Stimulated activated CD8-positive, alpha-beta memory T cell treated with anti-CD3 and anti-CD28 coated beads, Interleukin-2, amount 100 ng/mL, for 1 hour (primary cell): ENCODE data around the gene ZNF581.

ENCODE experiments used
- DNase-seq, 2 donors: peaks; one replicate each; pipeline ENCODE4 v3.0.0-alpha.2; 2020; ENCODE audit warnings: low read depth in 2 of 2

The ZNF581 gene

GRCh38 chr19:55626350-55626749 lies 17.1 kb upstream of the ZNF581 start:
- DNase-seq: no peak

- DNase-seq: peak; percentile 67 to 80
These were observed 11.0 kb upstream of the ZNF581 start for GRCh38 chr19:55632463-55632834.

- DNase-seq: no peak
These were observed 9.6 kb upstream of the ZNF581 start for GRCh38 chr19:55633861-55634260.

GRCh38 chr19:55635334-55635717 lies 8.1 kb upstream of the ZNF581 start:
- no peak for DNase-seq

GRCh38 chr19:55635856-55636440 lies 7.5 kb upstream of the ZNF581 start:
- no peak for DNase-seq

- no peak for DNase-seq
These were observed 6.7 kb upstream of the ZNF581 start for GRCh38 chr19:55636723-55637122.

GRCh38 chr19:55637534-55637933 lies 5.9 kb upstream of the ZNF581 start:
- no peak for DNase-seq

GRCh38 chr19:55638864-55639359 lies 4.5 kb upstream of the ZNF581 start:
- no peak for DNase-seq

GRCh38 chr19:55640043-55640576 lies 3.3 kb upstream of the ZNF581 start:
- peak in 1 of 2 donors; percentile 54 for DNase-seq

GRCh38 chr19:55640577-55641425 lies 2.6 kb upstream of the ZNF581 start, which contains the start of gene ZNF580:
Gene ZNF580, plus strand, starts transcription at chr19:55641002. Its CDS starts 1,507 bp downstream, at chr19:55642509.
- no peak for DNase-seq

- DNase-seq: no peak
These were observed 1.9 kb upstream of the ZNF581 start for GRCh38 chr19:55641426-55642152.

GRCh38 chr19:55642153-55643002 lies 1.1 kb upstream of the ZNF581 start:
- DNase-seq: no peak

GRCh38 chr19:55643887-55644176 lies 383 bp downstream of the ZNF581 start:
- DNase-seq: no peak

GRCh38 chr19:55644191-55644833 lies 863 bp downstream of the ZNF581 start:
- DNase-seq: no peak

- no peak for DNase-seq
These were observed 1.5 kb downstream of the ZNF581 start for GRCh38 chr19:55644842-55645511.

GRCh38 chr19:55645512-55645881 lies 2.0 kb downstream of the ZNF581 start:
- no peak for DNase-seq

- no peak for DNase-seq
These were observed 3.7 kb downstream of the ZNF581 start for GRCh38 chr19:55646889-55647731.

- no peak for DNase-seq
These were observed 4.5 kb downstream of the ZNF581 start, which contains the start of gene CCDC106 for GRCh38 chr19:55647732-55648584. Gene CCDC106, plus strand, starts transcription at chr19:55648212. Its CDS starts 835 bp downstream, at chr19:55649047.
